Ascending aorta (tissue), 2 donors: ENCODE results near the gene RPL23. TPM values are rescaled to one million over a fixed set of nuclear protein-coding genes. Genes with fewer than 3 reads are reported as not detected.
A peak's percentile ranks its signal among the peaks of the same experiment; 100 is the strongest.

Experiments used
- DNase-seq, 2 donors: peaks; one replicate each; pipeline ENCODE4 v3.0.0-alpha.2; 2019; ENCODE audit warnings: low spot score in 2 of 2
- H3K27ac ChIP-seq, 2 donors: fragments of 200-600 bp; sonication (generic); one replicate each; pipeline ENCODE4 v1.5.1; 2016 to 2017; ENCODE audit warnings: mild to moderate bottlenecking in 1 of 2
- H3K27me3 ChIP-seq: fragments of 200-600 bp; sonication (generic); one replicate; pipeline ENCODE4 v1.5.1; 2017
- H3K36me3 ChIP-seq, 2 donors: fragments of 200-600 bp; sonication (generic); one replicate each; pipeline ENCODE4 v1.5.1; 2016
- H3K4me1 ChIP-seq, 2 donors: fragments of 200-600 bp; sonication (generic); one replicate each; pipeline ENCODE4 v1.5.1; 2016 to 2017; ENCODE audit warnings: mild to moderate bottlenecking in 1 of 2
- H3K4me3 ChIP-seq, 2 donors: fragments of 200-600 bp; sonication (generic); one replicate each; pipeline ENCODE4 v1.5.1; 2016 to 2017; ENCODE audit warnings: mild to moderate bottlenecking in 1 of 2
- H3K9me3 ChIP-seq, 2 donors: fragments of 200-600 bp; sonication (generic); one replicate each; pipeline ENCODE4 v1.5.1; 2016
- intact Hi-C: fragments of 100-400 bp; cut with DNase I; formaldehyde crosslinking; loops from one replicate; pipeline ENCODE4 v1.15.1; 2023
- total RNA-seq: library from RNA; depleted of rRNA; stranded (reverse); fragments of >200 nt; gene quantifications from one replicate; pipeline ENCODE4 v1.1.0, GENCODE V29; 2016
- TF ChIP-seq, protein P1 (sequence below), 3 experiments: fragments of 200-600 bp in 2 of 3; fragments of 450-650 bp in 1 of 3; sonication (generic) in 2 of 3; IDR thresholded peaks; one replicate each; pipeline ENCODE4 v1.5.1; 2016 to 2019; ENCODE audit warnings: antibody characterized with exemption in 3 of 3, mild to moderate bottlenecking in 1 of 3, moderate library complexity in 1 of 3

The RPL23 gene
- total RNA-seq, 1 donor from 2014 or later = 1,091 TPM

DNA sequence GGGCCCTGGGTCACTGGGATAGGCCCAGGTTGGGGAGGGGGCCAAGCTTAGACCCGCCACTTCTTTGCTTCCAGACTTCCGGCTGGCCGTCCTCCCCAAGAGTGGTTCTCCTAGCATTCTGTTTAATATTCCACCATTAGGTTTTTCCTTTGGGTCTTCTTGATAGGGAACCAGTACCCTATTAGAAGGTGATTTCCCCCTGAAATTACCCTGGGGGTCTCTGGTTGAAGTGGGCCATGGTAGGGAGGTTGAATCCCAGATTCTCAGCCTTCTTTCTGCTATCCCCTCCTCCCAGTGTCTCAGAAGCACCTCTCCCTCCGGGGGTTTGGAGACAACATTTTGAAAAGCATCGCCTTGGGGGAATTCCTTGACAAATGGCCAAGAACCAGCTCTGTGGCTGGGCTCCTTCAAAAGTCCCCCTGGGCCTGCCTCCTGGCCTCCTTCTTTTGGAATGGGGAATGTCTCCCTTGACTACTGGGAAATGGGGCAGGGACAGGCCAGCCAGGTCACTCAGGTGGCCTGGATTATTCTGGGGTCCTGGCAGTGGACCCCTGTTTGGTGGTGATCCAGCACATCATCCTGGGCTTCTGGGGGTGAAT is 22.1 kb upstream of the RPL23 start:
- H3K4me1 ChIP-seq = peaks cover 44 to 69% of the 10 kb centered on the region in 2 donors
- peaks cover 2 to 15% of the 10 kb centered on the region in 2 donors for H3K36me3 ChIP-seq
- H3K27me3 ChIP-seq = no peaks in the 10 kb centered on the region
- H3K9me3 ChIP-seq = no peaks in the 10 kb centered on the region
- no peak for DNase-seq
- peak overlapping the region; percentile 94 to 96 for H3K27ac ChIP-seq
- intact Hi-C loops = no loop called here
- peak overlapping the region; percentile 86 to 97 for H3K4me3 ChIP-seq
- TF ChIP-seq, protein P1, sequence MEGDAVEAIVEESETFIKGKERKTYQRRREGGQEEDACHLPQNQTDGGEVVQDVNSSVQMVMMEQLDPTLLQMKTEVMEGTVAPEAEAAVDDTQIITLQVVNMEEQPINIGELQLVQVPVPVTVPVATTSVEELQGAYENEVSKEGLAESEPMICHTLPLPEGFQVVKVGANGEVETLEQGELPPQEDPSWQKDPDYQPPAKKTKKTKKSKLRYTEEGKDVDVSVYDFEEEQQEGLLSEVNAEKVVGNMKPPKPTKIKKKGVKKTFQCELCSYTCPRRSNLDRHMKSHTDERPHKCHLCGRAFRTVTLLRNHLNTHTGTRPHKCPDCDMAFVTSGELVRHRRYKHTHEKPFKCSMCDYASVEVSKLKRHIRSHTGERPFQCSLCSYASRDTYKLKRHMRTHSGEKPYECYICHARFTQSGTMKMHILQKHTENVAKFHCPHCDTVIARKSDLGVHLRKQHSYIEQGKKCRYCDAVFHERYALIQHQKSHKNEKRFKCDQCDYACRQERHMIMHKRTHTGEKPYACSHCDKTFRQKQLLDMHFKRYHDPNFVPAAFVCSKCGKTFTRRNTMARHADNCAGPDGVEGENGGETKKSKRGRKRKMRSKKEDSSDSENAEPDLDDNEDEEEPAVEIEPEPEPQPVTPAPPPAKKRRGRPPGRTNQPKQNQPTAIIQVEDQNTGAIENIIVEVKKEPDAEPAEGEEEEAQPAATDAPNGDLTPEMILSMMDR (IDR thresholded peaks at IDR 0.05) = no peak

DNA sequence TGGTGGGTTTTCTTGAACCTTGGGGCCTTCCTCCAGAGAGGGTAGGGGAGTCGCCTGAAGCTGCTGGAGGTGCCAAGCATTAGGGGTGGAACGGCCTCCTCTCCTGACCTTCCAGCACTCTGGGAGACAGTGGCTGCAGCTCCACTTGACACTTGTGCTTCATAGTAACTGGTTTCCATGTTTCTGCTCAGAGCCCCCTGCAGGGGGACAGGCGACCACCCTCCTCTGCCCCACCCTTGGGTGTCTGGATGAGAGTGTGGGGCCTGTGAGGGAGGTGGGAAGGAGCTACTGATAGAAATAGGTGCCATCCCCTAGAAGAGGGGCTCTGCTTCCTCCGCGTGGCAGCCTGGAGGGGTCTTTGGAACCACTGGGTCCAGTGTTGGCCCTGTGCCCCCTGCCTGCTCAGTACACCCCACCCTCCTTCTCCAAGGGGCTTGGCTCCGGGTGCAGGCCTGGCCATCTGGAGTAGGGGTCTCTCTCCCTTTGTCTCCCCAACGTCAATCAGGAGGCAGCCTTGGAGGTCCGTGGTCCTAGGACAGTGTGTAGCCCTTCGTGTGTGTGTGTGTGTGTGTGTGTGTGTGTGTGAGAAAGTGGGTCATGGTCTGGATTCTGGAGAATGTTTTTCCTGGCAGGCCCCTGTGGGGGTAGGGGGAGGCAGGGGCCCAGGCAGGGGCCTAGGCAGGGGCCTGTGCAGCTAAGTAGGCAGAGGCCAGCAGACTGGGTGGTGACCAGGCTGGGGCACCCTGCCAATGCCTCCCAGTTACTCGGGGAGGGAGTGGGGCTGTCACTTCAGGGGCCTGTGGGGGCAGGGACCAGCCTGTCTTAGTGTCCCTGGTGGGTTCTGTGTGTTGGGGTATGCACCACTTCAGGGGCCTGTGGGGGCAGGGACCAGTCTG is 21.2 kb upstream of the RPL23 start:
- H3K27me3 ChIP-seq = no peaks in the 10 kb centered on the region
- peaks cover 2 to 13% of the 10 kb centered on the region in 2 donors for H3K36me3 ChIP-seq
- no peaks in the 10 kb centered on the region for H3K9me3 ChIP-seq
- no peak for DNase-seq
- TF ChIP-seq, protein P1 (IDR thresholded peaks at IDR 0.05) = no peak
- peaks cover 37 to 61% of the 10 kb centered on the region in 2 donors for H3K4me1 ChIP-seq
- peak overlapping the region; percentile 94 to 96 for H3K27ac ChIP-seq
- peak overlapping the region; percentile 86 to 97 for H3K4me3 ChIP-seq
- intact Hi-C loops = no loop called here

DNA sequence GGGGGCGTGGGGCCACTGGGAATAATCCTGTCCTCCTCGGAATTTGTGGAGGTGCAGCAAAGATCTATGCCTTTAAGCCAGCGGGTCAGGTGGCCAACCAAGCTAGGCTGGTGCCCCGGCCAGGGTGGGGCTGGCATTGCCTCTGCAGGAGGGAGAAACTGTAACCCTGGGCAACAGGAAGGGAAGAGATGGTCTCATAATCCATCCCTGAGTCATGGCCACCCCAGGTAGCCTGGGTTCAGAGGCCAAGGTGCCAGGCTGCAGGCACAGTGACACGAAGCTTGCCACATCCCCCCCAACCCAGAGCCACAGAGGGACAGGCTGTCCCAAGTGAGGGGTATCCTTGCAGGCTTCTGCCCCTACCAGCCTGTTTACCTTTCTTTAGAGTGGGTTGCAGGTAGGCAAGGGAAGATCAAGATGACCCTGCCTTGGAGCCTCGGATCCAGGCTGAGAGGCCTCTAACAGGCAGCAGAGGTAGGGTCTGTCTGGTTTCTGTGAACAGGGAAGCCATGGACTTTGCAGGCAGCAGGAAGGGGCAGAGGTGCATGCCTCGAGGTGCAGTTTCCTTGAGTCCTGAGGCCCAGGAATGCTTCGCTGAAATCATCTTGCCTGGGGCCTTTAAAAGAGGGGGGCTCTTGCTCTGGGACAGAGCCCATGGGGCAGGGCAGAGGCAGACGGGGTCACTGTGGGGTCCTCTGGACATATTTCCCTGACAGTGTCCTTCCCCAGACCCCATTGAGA is 20.3 kb upstream of the RPL23 start:
- Histone ChIP-seq H3K4me3 (peak overlapping the region; percentile 86 to 97), H3K27me3 (no peaks in the 10 kb centered on the region), H3K27ac (peak overlapping the region; percentile 94 to 96), H3K36me3 (peaks cover 2 to 13% of the 10 kb centered on the region in 2 donors), H3K9me3 (no peaks in the 10 kb centered on the region), H3K4me1 (peaks cover 33 to 56% of the 10 kb centered on the region in 2 donors)
- intact Hi-C loops = no loop called here
- TF ChIP-seq, protein P1 (IDR thresholded peaks at IDR 0.05) = no peak
- DNase-seq = no peak

- Histone ChIP-seq H3K4me1 (peaks cover 33 to 63% of the 10 kb centered on the region in 2 donors), H3K4me3 (peak overlapping the region; percentile 86 to 97)
Observed at GRCh38 chr17:38872671-38873385, 19.3 kb upstream of the RPL23 start.

More at GRCh38 chr17:38872671-38873385, 19.3 kb upstream of the RPL23 start:
- intact Hi-C loops = no loop called here
- no peak for DNase-seq
- H3K36me3 ChIP-seq = peaks cover 0 to 6% of the 10 kb centered on the region in 2 donors
- TF ChIP-seq, protein P1 (IDR thresholded peaks at IDR 0.05) = no peak
- H3K27me3 ChIP-seq = no peaks in the 10 kb centered on the region
- H3K27ac ChIP-seq = peak overlapping the region; percentile 94 to 96
- H3K9me3 ChIP-seq = no peaks in the 10 kb centered on the region
